Endothelial cell (in vitro differentiated cells): ENCODE results near the gene TFDP1. TPM values are rescaled to one million over a fixed set of nuclear protein-coding genes. Genes with fewer than 3 reads are reported as not detected.
"Not testable (repeated sequence)": the region's sequence is repeated elsewhere in the genome, so short reads cannot be mapped to it uniquely, and the experiment has no call there.

Experiments
- DNase-seq: peaks from one replicate; pipeline ENCODE4 v3.0.0; 2021; ENCODE audit warnings: low spot score
- H3K27ac Mint-ChIP-seq: one replicate; pipeline ENCODE4 v1.8.0; 2021; ENCODE audit warnings: mixed read lengths, inconsistent platforms; ENCODE audit not compliant: unreplicated experiment
- H3K27me3 Mint-ChIP-seq: one replicate; pipeline ENCODE4 v1.8.0; 2021; ENCODE audit warnings: mild to moderate bottlenecking, moderate library complexity, mixed read lengths, inconsistent platforms; ENCODE audit not compliant: unreplicated experiment
- H3K36me3 Mint-ChIP-seq: one replicate; pipeline ENCODE4 v1.8.0; 2021; ENCODE audit warnings: mild to moderate bottlenecking, low read depth, mixed read lengths, inconsistent platforms; ENCODE audit not compliant: unreplicated experiment
- H3K4me1 Mint-ChIP-seq: one replicate; pipeline ENCODE4 v1.8.0; 2021; ENCODE audit warnings: mild to moderate bottlenecking, mixed read lengths, inconsistent platforms; ENCODE audit not compliant: unreplicated experiment
- H3K4me3 Mint-ChIP-seq: one replicate; pipeline ENCODE4 v1.8.0; 2021; ENCODE audit warnings: mild to moderate bottlenecking, mixed read lengths, inconsistent platforms; ENCODE audit not compliant: unreplicated experiment
- H3K9me3 Mint-ChIP-seq: one replicate; pipeline ENCODE4 v1.8.0; 2021; ENCODE audit warnings: mixed read lengths, inconsistent platforms; ENCODE audit not compliant: unreplicated experiment
- CTCF ChIP-seq: fragments of 200-600 bp; sonication (generic); IDR thresholded peaks from one replicate; pipeline ENCODE4 v1.5.0; 2021; ENCODE audit warnings: antibody characterized with exemption; ENCODE audit not compliant: unreplicated experiment
- total RNA-seq: library from RNA; stranded (reverse); fragmentation: NEBNext Ultra II Directional; extraction: Animal tissue kit (Norgen Biotek cat#: 25700); gene quantifications from one replicate; pipeline ENCODE4 v1.2.1, GENCODE V29; 2021; ENCODE audit not compliant: unreplicated experiment

The TFDP1 gene
- total RNA-seq, 1 donor from 2014 or later: 65.8 TPM

GRCh38 chr13:113620036-113620796 lies 35.7 kb downstream of the TFDP1 start:
- H3K4me1 Mint-ChIP-seq: peaks cover 8% of the 10 kb centered on the region
- no peak overlapping the region for H3K27ac Mint-ChIP-seq
- peaks cover 38% of the 10 kb centered on the region for H3K36me3 Mint-ChIP-seq
- peaks cover 2% of the 10 kb centered on the region for H3K27me3 Mint-ChIP-seq
- no peaks in the 10 kb centered on the region for H3K9me3 Mint-ChIP-seq
- no peak for DNase-seq
- TF ChIP-seq CTCF: no peak
- no peak overlapping the region for H3K4me3 Mint-ChIP-seq

- DNase-seq: no peak
- H3K9me3 Mint-ChIP-seq: no peaks in the 10 kb centered on the region
- no peak overlapping the region for H3K27ac Mint-ChIP-seq
Observed at GRCh38 chr13:113621046-113621445, 36.5 kb downstream of the TFDP1 start.

GRCh38 chr13:113621498-113621897 lies 36.9 kb downstream of the TFDP1 start:
- not testable (repeated sequence) for H3K27ac Mint-ChIP-seq, H3K4me3 Mint-ChIP-seq, H3K27me3 Mint-ChIP-seq, H3K9me3 Mint-ChIP-seq, H3K4me1 Mint-ChIP-seq
- DNase-seq: peak; percentile 50
- peak; percentile 62 for TF ChIP-seq CTCF
- H3K36me3 Mint-ChIP-seq: peaks cover 43% of the 10 kb centered on the region

More at GRCh38 chr13:113621046-113621445, 36.5 kb downstream of the TFDP1 start:
- Mint-ChIP-seq H3K27me3 (peaks cover 3% of the 10 kb centered on the region), H3K4me3 (peak overlapping the region; percentile 49), H3K4me1 (peaks cover 9% of the 10 kb centered on the region), H3K36me3 (peaks cover 43% of the 10 kb centered on the region)
- TF ChIP-seq CTCF: no peak

GRCh38 chr13:113621986-113622550 lies 37.5 kb downstream of the TFDP1 start:
- not testable (repeated sequence) for H3K27ac Mint-ChIP-seq, H3K27me3 Mint-ChIP-seq, H3K4me3 Mint-ChIP-seq, DNase-seq, H3K9me3 Mint-ChIP-seq, H3K4me1 Mint-ChIP-seq
- peaks cover 47% of the 10 kb centered on the region for H3K36me3 Mint-ChIP-seq

- DNase-seq: no peak
- Mint-ChIP-seq H3K9me3 (no peaks in the 10 kb centered on the region), H3K27me3 (peaks cover 4% of the 10 kb centered on the region), H3K27ac (no peak overlapping the region), H3K4me1 (peaks cover 10% of the 10 kb centered on the region), H3K4me3 (no peak overlapping the region), H3K36me3 (peaks cover 53% of the 10 kb centered on the region)
- no peak for TF ChIP-seq CTCF
Observed at GRCh38 chr13:113622791-113623490, 38.4 kb downstream of the TFDP1 start.
